ENCODE measurements around the gene CACNA2D2. TPM values are rescaled to one million over a fixed set of nuclear protein-coding genes. Genes with fewer than 3 reads are reported as not detected.

The CACNA2D2 gene
- total RNA-seq = not detected in 2 replicates

DNA sequence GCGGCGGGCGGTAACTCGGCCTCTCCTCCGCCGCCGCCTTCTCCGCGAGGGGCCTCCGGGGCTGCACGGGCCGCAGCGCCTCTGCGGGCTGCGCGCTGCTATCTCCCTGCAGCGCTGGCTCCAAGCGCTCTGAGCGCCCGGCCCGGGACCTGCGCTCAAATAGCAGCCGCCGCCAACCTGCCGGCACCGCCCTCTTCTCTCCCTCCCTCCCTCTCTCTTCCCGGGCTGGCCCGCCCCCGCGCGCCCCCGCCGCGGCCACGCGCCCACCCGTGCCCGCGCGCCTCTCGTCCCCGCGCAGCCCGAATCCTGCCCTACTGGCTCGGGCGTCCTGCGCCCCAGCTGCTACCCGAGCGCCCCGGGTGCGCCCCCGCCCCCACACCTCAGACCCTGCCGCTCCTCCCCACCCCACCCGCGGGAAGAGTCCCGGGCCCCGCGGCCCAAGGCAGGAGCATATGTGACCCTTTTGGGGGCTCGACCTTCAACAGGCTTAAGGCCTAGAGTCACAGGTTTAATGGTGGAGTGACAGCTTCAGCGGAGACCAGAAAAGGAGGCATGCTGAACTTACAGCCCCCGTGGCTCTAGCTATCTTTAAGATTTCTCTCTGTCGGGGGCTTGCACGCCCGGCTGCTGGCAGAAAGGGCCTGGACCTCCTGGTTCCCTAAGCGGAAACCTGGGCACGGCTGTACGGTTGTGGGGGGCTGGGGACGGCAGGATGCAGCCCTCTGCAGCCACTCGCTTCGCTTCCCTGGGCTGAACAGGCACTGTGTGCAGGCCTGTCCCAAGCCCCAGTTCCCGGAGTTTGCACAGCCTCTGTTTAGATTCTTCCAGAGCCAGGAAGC, at the start of gene CACNA2D2:
Gene CACNA2D2, minus strand, starts transcription at position 131 of the 839 bp plus-strand sequence. CDS start 211 bp downstream, outside the sequence.
- FAIRE-seq = no peak
- H3K27me3 ChIP-seq (ENCODE audit: control insufficient read depth, insufficient read depth, low read length) = peaks cover 28% of the 10 kb centered on the region
- DNase-seq (ENCODE audit: low read depth) = no peak

DNA sequence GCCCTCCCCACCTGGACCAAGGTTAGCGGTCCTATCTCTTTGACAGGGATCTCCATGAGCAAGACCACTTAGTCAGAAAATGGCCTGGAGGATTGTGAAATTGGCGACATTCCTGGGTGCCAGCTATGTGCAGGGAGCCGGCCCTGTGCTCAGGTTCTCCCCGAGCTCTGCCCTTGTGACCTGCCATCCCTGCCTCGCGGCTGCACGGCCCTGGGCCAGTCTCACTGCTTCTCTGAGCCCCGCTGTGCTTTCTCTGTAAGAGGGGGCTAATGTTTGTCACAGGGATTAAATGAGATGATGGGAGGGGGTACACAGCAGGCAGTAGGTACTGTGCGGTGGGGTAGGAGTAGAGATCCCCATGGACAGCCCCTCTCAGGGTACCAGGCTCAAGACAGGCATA, 49.2 kb upstream of the CACNA2D2 start:
- H3K4me3 ChIP-seq (ENCODE audit: low read depth, low read length) = no peak overlapping the region
- H3K36me3 ChIP-seq (ENCODE audit: control insufficient read depth, insufficient read depth, low read length) = no peaks in the 10 kb centered on the region
- peaks cover 1% of the 10 kb centered on the region for H3K27me3 ChIP-seq (ENCODE audit: control insufficient read depth, insufficient read depth, low read length)
- TF ChIP-seq CTCF (IDR thresholded peaks at IDR 0.05; ENCODE audit: insufficient read depth, low read length, severe bottlenecking) = no peak
- no peak for DNase-seq (ENCODE audit: low read depth)
- FAIRE-seq = no peak

More for the DNA sequence above, at the start of gene CACNA2D2:
- Histone ChIP-seq H3K4me3 (ENCODE audit: low read depth, low read length) (no peak within 1 kb of the TSS), H3K36me3 (ENCODE audit: control insufficient read depth, insufficient read depth, low read length) (no peaks in the 10 kb centered on the region)
- no peak for TF ChIP-seq CTCF (IDR thresholded peaks at IDR 0.05; ENCODE audit: insufficient read depth, low read length, severe bottlenecking)

DNA sequence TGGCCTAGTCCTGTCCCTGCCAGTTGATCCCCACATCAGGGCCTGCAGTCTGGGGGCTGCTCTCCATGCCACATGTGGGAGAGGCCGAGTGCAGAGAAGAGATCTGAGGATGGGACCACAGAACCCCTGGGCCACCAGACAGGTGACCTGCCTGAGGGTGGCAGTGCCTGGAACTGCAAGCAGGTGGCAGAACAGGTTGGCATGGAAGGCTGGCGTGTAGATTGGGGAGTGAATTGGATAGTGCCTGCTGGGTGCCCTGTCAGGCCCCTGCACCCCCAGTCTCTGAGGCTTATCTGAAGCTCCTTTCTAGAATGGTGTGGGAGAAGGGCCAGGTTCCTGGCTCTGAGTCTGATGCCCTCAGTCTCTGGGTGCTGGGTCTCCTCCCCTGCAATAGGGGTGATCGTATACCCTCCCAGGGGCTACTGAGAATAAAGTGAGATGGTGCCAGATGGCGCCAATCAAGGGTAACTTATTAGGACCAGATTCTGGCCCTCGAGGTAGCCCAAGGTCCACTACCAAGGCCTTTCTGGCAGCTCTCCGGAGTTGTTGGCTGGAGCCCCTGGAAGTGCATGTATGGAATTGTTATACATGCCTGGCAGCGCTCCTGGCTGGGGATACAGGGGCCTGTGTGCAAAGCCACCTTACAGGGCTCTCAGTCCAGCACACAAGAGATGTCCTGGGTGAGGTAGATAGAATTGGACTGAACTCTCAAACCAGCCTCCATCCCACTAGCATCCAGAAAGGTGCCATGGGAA, 48.4 kb upstream of the CACNA2D2 start:
- FAIRE-seq (no peak), DNase-seq (ENCODE audit: low read depth) (no peak)
- Histone ChIP-seq H3K27me3 (ENCODE audit: control insufficient read depth, insufficient read depth, low read length) (no peaks in the 10 kb centered on the region), H3K4me3 (ENCODE audit: low read depth, low read length) (no peak overlapping the region), H3K36me3 (ENCODE audit: control insufficient read depth, insufficient read depth, low read length) (no peaks in the 10 kb centered on the region)
- TF ChIP-seq CTCF (IDR thresholded peaks at IDR 0.05; ENCODE audit: insufficient read depth, low read length, severe bottlenecking) = peak; percentile 37

- no peaks in the 10 kb centered on the region for H3K27me3 ChIP-seq (ENCODE audit: control insufficient read depth, insufficient read depth, low read length)
- no peak overlapping the region for H3K4me3 ChIP-seq (ENCODE audit: low read depth, low read length)
- peak; percentile 17 for DNase-seq (ENCODE audit: low read depth)
- FAIRE-seq = no peak
- no peak for TF ChIP-seq CTCF (IDR thresholded peaks at IDR 0.05; ENCODE audit: insufficient read depth, low read length, severe bottlenecking)
- H3K36me3 ChIP-seq (ENCODE audit: control insufficient read depth, insufficient read depth, low read length) = no peaks in the 10 kb centered on the region
Observed at GRCh38 chr3:50551054-50551659, 47.7 kb upstream of the CACNA2D2 start.

- H3K36me3 ChIP-seq (ENCODE audit: control insufficient read depth, insufficient read depth, low read length) = no peaks in the 10 kb centered on the region
- TF ChIP-seq CTCF (IDR thresholded peaks at IDR 0.05; ENCODE audit: insufficient read depth, low read length, severe bottlenecking) = peak; percentile 81
- FAIRE-seq (no peak), DNase-seq (ENCODE audit: low read depth) (peak; percentile 23)
- no peak overlapping the region for H3K4me3 ChIP-seq (ENCODE audit: low read depth, low read length)
- no peaks in the 10 kb centered on the region for H3K27me3 ChIP-seq (ENCODE audit: control insufficient read depth, insufficient read depth, low read length)
Observed at GRCh38 chr3:50550079-50550736, 46.8 kb upstream of the CACNA2D2 start.
